HG03159 (cell line): ENCODE measurements around the gene SDSL.

Source experiments
- ATAC-seq: cut with Tn5 transposase; IDR thresholded peaks from one replicate; pipeline ENCODE4 v1.9.1; 2021; ENCODE audit warnings: mild to moderate bottlenecking, moderate library complexity; ENCODE audit not compliant: unreplicated experiment

Gene SDSL

DNA sequence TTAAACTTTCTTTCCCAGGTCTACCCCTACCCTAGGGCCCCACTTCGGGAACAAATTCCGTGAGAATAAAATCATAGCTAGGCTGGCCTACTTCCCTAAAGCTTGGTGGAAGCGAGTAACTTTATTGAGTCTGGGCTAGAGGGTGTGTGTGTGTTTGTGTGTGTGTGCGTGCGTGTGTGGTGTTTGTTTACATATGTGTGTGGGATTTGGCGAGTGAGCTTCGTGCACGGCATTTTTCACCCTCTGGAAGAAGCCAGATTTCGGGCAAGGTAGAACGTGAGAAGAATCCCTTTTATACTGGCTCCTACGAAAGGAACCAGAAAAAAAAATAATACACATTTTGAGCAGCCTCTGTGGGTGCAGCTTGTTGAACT, 57.0 kb downstream of the SDSL start:
- no peak for ATAC-seq

DNA sequence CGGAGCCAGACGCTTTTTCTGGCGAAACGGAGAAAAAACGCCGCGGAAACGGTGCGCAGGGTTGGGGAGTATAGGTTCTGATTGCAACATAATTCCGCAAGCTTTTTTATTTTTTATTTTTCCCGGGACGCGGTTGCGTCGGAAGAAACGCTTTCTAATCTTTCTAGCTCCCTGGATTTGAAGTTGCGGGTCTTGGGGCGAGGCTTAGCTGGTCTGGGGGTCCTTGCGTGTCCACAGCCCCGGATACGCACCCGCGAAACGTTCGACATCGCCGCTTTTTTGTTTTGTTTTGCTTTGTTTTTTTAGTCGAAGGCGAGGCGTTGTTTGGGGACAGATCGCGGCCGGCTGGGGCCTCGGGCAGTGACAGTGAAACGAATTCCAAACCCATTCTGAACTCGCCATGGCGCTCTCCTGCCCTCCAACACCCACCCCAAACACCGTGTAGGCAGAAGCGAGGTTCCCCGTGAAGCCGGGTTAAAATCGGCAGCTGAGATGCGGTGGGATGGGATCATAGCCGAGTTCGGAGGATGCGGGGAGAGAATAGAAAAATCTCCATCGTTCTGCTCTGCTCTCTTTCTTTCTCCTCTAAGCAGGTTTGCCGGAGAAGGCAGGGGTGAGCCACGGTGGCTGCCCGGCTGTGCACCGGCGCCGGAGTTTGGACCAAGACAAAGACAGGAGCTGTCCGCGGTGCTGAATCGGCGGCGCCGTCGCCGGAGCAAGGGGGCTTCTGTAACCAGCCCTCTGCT, 57.6 kb downstream of the SDSL start:
- no peak for ATAC-seq

DNA sequence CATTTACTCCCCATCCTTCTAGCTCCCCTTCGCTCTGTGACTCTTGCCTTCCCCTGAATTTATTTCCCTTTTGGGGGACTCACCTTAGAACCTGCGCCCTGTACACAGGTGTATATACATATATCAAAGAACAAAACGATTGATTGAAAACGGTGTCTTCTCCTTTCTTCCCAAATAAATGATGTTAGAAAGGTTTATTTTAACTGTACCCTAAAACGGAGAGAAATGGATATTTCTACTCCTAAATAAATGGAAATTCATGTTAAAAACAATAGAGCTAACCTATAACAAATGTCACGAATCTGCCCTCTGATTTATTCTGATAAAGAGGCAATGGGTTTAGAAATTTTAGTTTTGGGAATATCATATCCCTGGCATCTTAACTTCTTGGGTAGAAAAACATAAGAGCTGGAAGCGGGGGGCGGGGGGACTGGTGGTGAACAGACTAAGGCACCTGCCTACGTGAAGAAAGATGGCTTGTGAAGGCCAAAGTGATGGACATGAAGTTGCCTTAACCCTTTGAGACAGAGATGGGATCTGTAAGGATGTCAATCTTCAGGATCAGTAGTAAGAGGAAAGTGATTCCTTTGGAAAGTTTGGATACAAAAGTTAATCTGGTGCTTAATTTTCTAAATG, 58.3 kb downstream of the SDSL start:
- no peak for ATAC-seq

DNA sequence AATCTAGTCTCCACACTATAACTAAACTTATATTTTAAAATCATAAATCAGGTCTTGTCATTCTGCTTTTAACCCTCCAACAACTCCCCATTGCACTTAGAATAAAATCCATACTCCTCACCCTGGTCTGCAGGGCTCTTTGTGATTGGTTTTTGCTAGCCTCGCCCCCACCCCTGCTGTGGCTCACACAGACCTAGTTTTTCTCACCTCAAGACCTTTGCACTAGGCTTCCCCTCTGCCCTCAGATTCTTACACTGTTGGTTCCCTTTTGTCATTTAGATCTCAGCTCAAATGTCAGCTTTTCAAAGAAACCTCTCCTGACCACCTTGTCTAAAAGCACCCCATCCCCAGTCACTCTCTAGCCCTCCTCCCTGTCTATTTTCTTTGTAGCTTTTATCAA, 60.2 kb downstream of the SDSL start:
- no peak for ATAC-seq

DNA sequence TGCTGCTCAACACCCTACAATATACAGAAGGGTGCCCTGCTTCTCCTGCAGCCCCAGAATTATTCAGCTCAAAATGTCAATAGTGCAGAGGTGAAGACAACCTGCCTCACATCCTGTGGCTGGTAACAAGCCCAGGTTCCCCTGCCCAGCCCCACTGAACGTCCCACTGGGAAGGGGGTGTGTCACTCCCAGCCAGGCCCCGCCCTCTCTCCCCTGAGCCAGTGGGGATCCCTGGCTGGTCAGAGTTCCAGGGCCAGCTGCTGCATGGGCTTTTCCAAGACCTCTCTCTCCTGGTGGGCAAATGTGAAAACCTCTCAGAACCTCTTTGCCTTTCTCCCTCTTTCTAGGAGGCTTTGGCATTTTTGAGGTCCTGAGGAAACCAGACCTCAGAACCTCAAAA, 63.1 kb downstream of the SDSL start:
- no peak for ATAC-seq

DNA sequence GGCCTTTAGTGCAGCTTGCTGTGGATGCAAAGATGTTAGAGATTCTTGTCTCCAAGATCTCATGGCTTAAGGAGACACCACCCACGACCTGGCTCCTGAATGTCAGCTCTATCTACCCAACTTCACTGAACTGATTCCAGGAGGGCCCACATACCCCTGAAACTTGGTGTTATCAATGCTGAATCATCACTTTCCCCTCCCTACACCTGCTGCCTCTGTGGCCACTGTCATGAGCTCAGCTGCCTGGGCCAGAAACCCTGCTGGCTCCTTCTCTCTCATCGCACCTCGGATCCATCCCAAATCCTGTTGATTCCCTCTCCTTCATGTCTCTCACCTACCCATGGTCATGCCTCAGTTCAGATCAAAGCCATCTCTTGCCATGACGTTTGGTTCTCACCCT, 64.5 kb downstream of the SDSL start:
- ATAC-seq, result no peak
